ENCODE measurements around the gene PRH2. TPM values are rescaled to one million over a fixed set of nuclear protein-coding genes. Genes with fewer than 3 reads are reported as not detected.

PRH2 gene
- total RNA-seq, 2 donors from 2014 or later = not detected

DNA sequence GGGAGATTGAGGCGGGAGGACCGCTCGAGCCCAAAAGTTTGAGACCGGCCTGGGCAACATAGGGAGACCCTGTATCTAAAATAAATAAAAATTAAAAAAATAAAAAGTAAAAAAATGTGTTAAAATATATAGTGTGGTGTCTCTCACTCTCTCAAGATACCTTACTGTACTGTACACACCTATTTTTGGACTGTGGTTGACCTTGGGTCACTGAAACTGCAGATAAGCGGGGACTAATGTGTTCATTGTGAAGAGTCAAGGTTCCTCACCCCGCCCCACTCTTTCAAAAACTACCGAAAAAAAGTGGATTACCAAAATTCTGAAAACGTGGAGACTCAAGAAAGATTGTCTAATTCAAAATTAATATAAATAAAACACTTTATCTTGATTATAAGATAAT is 18.7 kb upstream of the PRH2 start:
- Histone ChIP-seq H3K9ac (ENCODE audit: low read depth in 2 of 2, low read length in 2 of 2) (no peak overlapping the region), H3K4me1 (no peaks in the 10 kb centered on the region), H3K27me3 (no peaks in the 10 kb centered on the region), H3K4me3 (no peak overlapping the region), H3K36me3 (no peaks in the 10 kb centered on the region), H3K27ac (no peak overlapping the region), H3K9me3 (no peaks in the 10 kb centered on the region)
- TF ChIP-seq, protein P1, sequence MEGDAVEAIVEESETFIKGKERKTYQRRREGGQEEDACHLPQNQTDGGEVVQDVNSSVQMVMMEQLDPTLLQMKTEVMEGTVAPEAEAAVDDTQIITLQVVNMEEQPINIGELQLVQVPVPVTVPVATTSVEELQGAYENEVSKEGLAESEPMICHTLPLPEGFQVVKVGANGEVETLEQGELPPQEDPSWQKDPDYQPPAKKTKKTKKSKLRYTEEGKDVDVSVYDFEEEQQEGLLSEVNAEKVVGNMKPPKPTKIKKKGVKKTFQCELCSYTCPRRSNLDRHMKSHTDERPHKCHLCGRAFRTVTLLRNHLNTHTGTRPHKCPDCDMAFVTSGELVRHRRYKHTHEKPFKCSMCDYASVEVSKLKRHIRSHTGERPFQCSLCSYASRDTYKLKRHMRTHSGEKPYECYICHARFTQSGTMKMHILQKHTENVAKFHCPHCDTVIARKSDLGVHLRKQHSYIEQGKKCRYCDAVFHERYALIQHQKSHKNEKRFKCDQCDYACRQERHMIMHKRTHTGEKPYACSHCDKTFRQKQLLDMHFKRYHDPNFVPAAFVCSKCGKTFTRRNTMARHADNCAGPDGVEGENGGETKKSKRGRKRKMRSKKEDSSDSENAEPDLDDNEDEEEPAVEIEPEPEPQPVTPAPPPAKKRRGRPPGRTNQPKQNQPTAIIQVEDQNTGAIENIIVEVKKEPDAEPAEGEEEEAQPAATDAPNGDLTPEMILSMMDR (IDR thresholded peaks at IDR 0.05) = no peak
- intact Hi-C loops (cut with DNase I) = no loop called here
- no peak for DNase-seq

DNA sequence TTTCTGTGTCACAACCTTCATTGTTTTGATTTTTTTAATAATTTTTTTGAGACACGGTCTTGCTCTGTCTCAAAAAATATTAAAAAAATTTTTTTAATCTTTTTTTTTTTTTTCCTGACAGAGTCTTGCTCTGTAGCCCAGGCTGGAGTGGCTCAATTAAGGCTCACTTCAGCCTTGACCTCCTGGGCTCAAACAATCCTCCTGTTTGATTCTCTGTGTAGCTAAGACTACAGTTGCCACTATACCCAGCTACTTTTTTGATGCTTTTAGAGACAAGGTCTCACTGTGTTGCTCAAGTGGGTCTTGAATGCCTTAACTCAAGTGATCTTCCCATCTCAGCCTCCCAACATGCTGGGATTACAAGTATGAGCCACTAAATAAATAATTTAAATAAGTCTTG is 9.2 kb upstream of the PRH2 start:
- H3K4me1 ChIP-seq = no peaks in the 10 kb centered on the region
- H3K36me3 ChIP-seq = no peaks in the 10 kb centered on the region
- no peaks in the 10 kb centered on the region for H3K27me3 ChIP-seq
- H3K9ac ChIP-seq (ENCODE audit: low read depth in 2 of 2, low read length in 2 of 2) = no peak overlapping the region
- no peaks in the 10 kb centered on the region for H3K9me3 ChIP-seq
- H3K4me3 ChIP-seq = no peak overlapping the region
- intact Hi-C loops (cut with DNase I) = no loop called here
- H3K27ac ChIP-seq = no peak overlapping the region
- DNase-seq = no peak
- TF ChIP-seq, protein P1 (IDR thresholded peaks at IDR 0.05) = no peak

DNA sequence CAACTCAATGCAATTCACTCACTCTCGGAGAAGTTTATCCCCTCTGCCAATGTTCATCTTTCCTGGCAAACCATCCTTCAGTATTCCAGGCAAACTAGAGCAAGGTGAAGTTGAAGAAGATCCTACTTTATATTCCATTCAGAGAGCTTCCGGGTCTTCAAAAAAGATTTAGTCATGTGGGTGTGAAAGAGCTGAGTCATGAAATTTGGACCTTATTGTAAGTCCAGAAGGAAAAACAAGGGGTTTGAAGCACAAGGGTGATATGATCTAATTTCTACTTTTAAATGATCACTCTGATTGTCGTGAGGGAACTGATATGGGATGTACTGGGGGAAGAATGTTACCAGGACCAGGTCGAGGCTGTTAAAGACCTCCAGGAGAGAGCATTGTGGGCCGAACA is 2.8 kb upstream of the PRH2 start:
- DNase-seq = no peak
- Histone ChIP-seq H3K9ac (ENCODE audit: low read depth in 2 of 2, low read length in 2 of 2) (no peak overlapping the region), H3K4me1 (no peaks in the 10 kb centered on the region), H3K4me3 (no peak overlapping the region), H3K36me3 (no peaks in the 10 kb centered on the region), H3K27ac (no peak overlapping the region), H3K27me3 (no peaks in the 10 kb centered on the region), H3K9me3 (no peaks in the 10 kb centered on the region)
- intact Hi-C loops (cut with DNase I) = no loop called here
- TF ChIP-seq, protein P1 (IDR thresholded peaks at IDR 0.05) = no peak

DNA sequence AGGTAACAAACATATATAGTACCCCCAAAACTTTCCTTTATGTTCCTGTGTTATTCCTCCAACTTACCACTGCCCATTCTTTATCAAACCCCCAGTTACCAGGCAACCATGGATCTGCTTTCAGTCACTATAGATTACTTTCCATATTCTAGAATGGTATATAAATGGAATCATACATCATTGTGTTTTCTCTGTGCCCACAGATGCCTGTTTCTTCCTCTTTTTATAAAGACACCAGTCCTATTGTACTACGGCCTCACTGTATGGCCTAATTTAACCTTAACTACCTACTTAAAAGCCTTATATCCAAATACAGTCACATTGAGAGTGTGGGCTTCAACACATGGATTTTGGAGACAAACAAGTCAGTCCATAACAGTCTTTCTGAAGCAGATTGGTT is 7.5 kb downstream of the PRH2 start:
- Histone ChIP-seq H3K36me3 (no peaks in the 10 kb centered on the region), H3K4me3 (no peak overlapping the region), H3K4me1 (no peaks in the 10 kb centered on the region), H3K9ac (ENCODE audit: low read depth in 2 of 2, low read length in 2 of 2) (no peak overlapping the region), H3K27ac (no peak overlapping the region), H3K27me3 (no peaks in the 10 kb centered on the region), H3K9me3 (no peaks in the 10 kb centered on the region)
- no peak for DNase-seq
- TF ChIP-seq, protein P1 (IDR thresholded peaks at IDR 0.05) = no peak
- intact Hi-C loops (cut with DNase I) = no loop called here

DNA sequence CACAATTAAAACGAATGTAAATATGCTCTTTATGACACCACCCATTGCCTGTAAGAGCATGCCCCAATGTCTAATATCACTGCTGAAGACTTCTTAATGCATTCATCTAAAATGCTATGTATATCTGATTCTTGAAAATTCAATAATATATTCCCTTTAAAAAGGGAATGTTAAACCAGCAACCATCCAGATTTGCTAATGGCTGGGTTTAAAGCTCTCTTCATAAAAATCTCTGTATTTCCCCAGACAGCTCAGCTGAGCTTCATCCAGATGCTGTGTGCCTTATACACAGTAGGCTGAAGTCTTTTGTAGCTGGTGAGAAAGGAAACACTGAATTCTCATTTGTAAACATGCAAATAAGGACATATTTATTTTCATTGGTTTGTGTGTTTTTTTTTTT is 10.1 kb downstream of the PRH2 start, which contains the start of gene TAS2R14:
Gene TAS2R14, minus strand, starts transcription at position 101 of the 400 bp plus-strand sequence. Its CDS starts 56 bp downstream, at position 45.
- H3K4me1 ChIP-seq = no peaks in the 10 kb centered on the region
- no peaks in the 10 kb centered on the region for H3K36me3 ChIP-seq
- DNase-seq = no peak
- H3K9ac ChIP-seq (ENCODE audit: low read depth in 2 of 2, low read length in 2 of 2) = no peak within 1 kb of the TSS
- H3K9me3 ChIP-seq = no peaks in the 10 kb centered on the region
- TF ChIP-seq, protein P1 (IDR thresholded peaks at IDR 0.05) = no peak
- H3K4me3 ChIP-seq = no peak within 1 kb of the TSS
- H3K27me3 ChIP-seq = no peaks in the 10 kb centered on the region
- intact Hi-C loops (cut with DNase I) = no loop called here
- no peak within 1 kb of the TSS for H3K27ac ChIP-seq

DNA sequence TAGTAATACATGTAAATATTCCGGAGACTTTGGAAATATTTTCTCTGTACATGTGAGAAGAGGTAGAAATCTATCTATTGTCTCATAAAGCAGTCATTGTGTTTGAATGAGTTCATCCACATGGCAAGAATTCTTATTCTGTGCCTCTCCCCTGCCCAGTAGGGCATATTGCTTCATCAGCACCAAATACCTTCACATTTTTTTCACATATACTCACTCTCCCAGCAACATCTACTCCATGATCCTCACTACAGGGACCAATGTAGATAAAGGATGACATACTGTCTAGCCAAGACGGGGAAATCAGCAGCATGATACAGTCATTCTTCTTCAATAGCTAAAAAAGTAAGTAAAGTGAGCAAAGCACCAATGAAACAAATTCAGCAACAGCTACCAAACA is 11.4 kb downstream of the PRH2 start:
- TF ChIP-seq, protein P1 (IDR thresholded peaks at IDR 0.05) = no peak
- H3K27me3 ChIP-seq = no peaks in the 10 kb centered on the region
- DNase-seq = no peak
- no peak overlapping the region for H3K27ac ChIP-seq
- no peaks in the 10 kb centered on the region for H3K4me1 ChIP-seq
- no peaks in the 10 kb centered on the region for H3K36me3 ChIP-seq
- intact Hi-C loops (cut with DNase I) = no loop called here
- H3K4me3 ChIP-seq = no peak overlapping the region
- no peak overlapping the region for H3K9ac ChIP-seq (ENCODE audit: low read depth in 2 of 2, low read length in 2 of 2)
- no peaks in the 10 kb centered on the region for H3K9me3 ChIP-seq
